CD14-positive monocyte (primary cell): ENCODE results near the gene CDC42EP3. TPM values are rescaled to one million over a fixed set of nuclear protein-coding genes. Genes with fewer than 3 reads are reported as not detected.

ENCODE experiments used
- DNase-seq, 3 donors: peaks; one replicate each; pipeline ENCODE4 v3.0.0-alpha.2; 2011 to 2022
- H2AFZ ChIP-seq: 2 replicates; pipeline ENCODE4 v1.6.0; 2012; ENCODE audit warnings: mild to moderate bottlenecking, low read depth, low read length, inconsistent platforms; ENCODE audit not compliant: insufficient read depth, poor library complexity, severe bottlenecking
- H3K27ac ChIP-seq, 2 donors: 1 replicate in 1 of 2; 2 replicates in 1 of 2; pipeline ENCODE4 v1.5.1; 2012 to 2013; ENCODE audit warnings: low read length in 2 of 2, control low read depth in 1 of 2, inconsistent platforms in 1 of 2, low read depth in 1 of 2, mild to moderate bottlenecking in 1 of 2
- H3K27me3 ChIP-seq, 2 donors: one replicate each; pipeline versions ENCODE4 v1.6.0 to v1.6.1; 2011 to 2013; ENCODE audit warnings: low read length in 2 of 2; ENCODE audit not compliant: control insufficient read depth in 2 of 2, insufficient read depth in 2 of 2
- H3K36me3 ChIP-seq, 2 donors: replicated peaks in 1 of 2; 1 replicate in 1 of 2; 2 replicates in 1 of 2; pipeline versions ENCODE4 v1.5.1 to v1.6.1; 2012 to 2013; ENCODE audit warnings: low read length in 2 of 2, control low read depth in 1 of 2, inconsistent platforms in 1 of 2, mild to moderate bottlenecking in 1 of 2; ENCODE audit not compliant: insufficient read depth in 2 of 2, control insufficient read depth in 1 of 2
- H3K4me1 ChIP-seq, 2 donors: 1 replicate in 1 of 2; 2 replicates in 1 of 2; pipeline versions ENCODE4 v1.5.1 to v1.6.1; 2012 to 2013; ENCODE audit warnings: low read length in 2 of 2, control low read depth in 1 of 2, inconsistent platforms in 1 of 2, mild to moderate bottlenecking in 1 of 2, moderate library complexity in 1 of 2; ENCODE audit not compliant: insufficient read depth in 2 of 2, control insufficient read depth in 1 of 2
- H3K4me2 ChIP-seq: replicated peaks from 2 replicates; pipeline ENCODE3; 2012; ENCODE audit warnings: low read length, moderate library complexity, mild to moderate bottlenecking; ENCODE audit not compliant: poor library complexity, severe bottlenecking; ENCODE audit errors: extremely low read depth
- H3K4me3 ChIP-seq, 3 experiments: fragments of 200-600 bp in 1 of 3; sonication (generic) in 1 of 3; replicated peaks in 1 of 3; 1 replicate in 2 of 3; 2 replicates in 1 of 3; pipeline ENCODE4 v1.5.1; 2011 to 2013; ENCODE audit warnings: low read length in 3 of 3, mild to moderate bottlenecking in 3 of 3, control low read depth in 2 of 3, low read depth in 2 of 3, inconsistent platforms in 1 of 3, moderate library complexity in 1 of 3
- H3K79me2 ChIP-seq: 2 replicates; pipeline ENCODE4 v1.6.0; 2012; ENCODE audit warnings: mild to moderate bottlenecking, control low read depth, inconsistent platforms, low read length, moderate library complexity; ENCODE audit not compliant: insufficient read depth
- H3K9ac ChIP-seq: 2 replicates; pipeline ENCODE4 v1.6.0; 2017; ENCODE audit warnings: low read length, mild to moderate bottlenecking; ENCODE audit not compliant: insufficient read depth, poor library complexity, severe bottlenecking
- H3K9me3 ChIP-seq, 2 donors: replicated peaks in 1 of 2; 1 replicate in 1 of 2; 2 replicates in 1 of 2; pipeline versions ENCODE4 v1.5.1 to v1.6.1; 2012 to 2013; ENCODE audit warnings: low read length in 2 of 2, control low read depth in 1 of 2; ENCODE audit not compliant: control insufficient read depth in 1 of 2, insufficient read depth in 1 of 2
- H4K20me1 ChIP-seq: 2 replicates; pipeline ENCODE4 v1.6.0; 2012; ENCODE audit warnings: mild to moderate bottlenecking, low read length, control low read depth, moderate library complexity; ENCODE audit not compliant: insufficient read depth
- H3K27ac Mint-ChIP-seq, 7 donors: one replicate each; pipeline ENCODE4 v1.8.0; 2020; ENCODE audit warnings: mild to moderate bottlenecking in 7 of 7, mixed read lengths in 7 of 7, moderate library complexity in 6 of 7, inconsistent platforms in 2 of 7
- H3K27me3 Mint-ChIP-seq, 3 donors: one replicate each; pipeline ENCODE4 v1.8.0; 2021 to 2022; ENCODE audit warnings: low read depth in 3 of 3, mild to moderate bottlenecking in 3 of 3, mixed read lengths in 3 of 3, moderate library complexity in 3 of 3, inconsistent platforms in 1 of 3
- H3K36me3 Mint-ChIP-seq, 2 donors: one replicate each; pipeline ENCODE4 v1.8.0; 2020; ENCODE audit warnings: mixed read lengths in 2 of 2, inconsistent platforms in 1 of 2, mild to moderate bottlenecking in 1 of 2
- H3K4me1 Mint-ChIP-seq: one replicate; pipeline ENCODE4 v1.8.0; 2020; ENCODE audit warnings: mild to moderate bottlenecking, mixed read lengths
- H3K4me3 Mint-ChIP-seq, 2 donors: one replicate each; pipeline ENCODE4 v1.8.0; 2020; ENCODE audit warnings: mild to moderate bottlenecking in 2 of 2, mixed read lengths in 2 of 2, moderate library complexity in 1 of 2
- H3K9me3 Mint-ChIP-seq, 7 donors: one replicate each; pipeline ENCODE4 v1.8.0; 2020 to 2022; ENCODE audit warnings: mixed read lengths in 7 of 7, mild to moderate bottlenecking in 6 of 7, moderate library complexity in 6 of 7, inconsistent platforms in 2 of 7
- WGBS: methylation state at CpG from one replicate; pipeline ENCODE4 v1.1.5; 2013; ENCODE audit warnings: missing lambda C conversion rate; ENCODE audit not compliant: insufficient coverage; 5-methylcytosine and 5-hydroxymethylcytosine counted together
- intact Hi-C, 2 donors: fragments of 100-400 bp; cut with micrococcal nuclease; formaldehyde crosslinking; loops; one replicate each; pipeline versions ENCODE4 v1.15.0 to v1.15.1; 2023
- polyA plus RNA-seq, 3 donors: library from polyadenylated mRNA; depleted of rRNA in 1 of 3; unstranded in 2 of 3; stranded (reverse) in 1 of 3; fragments of 300-500 nt in 2 of 3; fragments of >200 nt in 1 of 3; fragmentation: Illumina TruSeq in 2 of 3; gene quantifications; 1 replicate in 2 of 3; 2 replicates in 1 of 3; pipeline ENCODE4 v1.2.3, GENCODE V29; 2012 to 2021
- TF ChIP-seq, protein P1 (sequence below): fragments of 200-600 bp; IDR thresholded peaks from one replicate; pipeline ENCODE4 v1.8.0; 2022; ENCODE audit warnings: antibody characterized with exemption, mild to moderate bottlenecking

Gene CDC42EP3
- polyA plus RNA-seq, 3 donors: 179 to 272 (median 249) TPM

DNA sequence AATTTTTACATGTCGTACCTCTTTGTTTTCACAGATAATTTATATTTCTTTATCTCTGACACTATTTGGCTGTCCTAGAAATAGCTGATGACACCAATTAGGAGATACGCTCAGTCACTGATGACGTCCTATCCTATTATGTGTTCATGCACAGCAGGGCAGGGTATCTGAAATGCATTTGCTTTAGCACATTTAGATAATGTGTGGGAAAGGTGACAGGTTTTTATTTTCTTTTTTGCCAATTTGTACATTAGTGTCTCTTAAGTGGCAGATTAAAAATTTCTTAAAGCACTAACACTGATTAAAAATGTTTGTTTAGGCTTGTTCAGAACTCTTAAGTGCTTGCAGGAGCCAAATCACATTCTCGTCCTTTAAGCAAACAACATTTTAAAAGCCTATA lies 39.7 kb downstream of the CDC42EP3 start:
- peaks cover 40% of the 10 kb centered on the region for H3K4me1 Mint-ChIP-seq
- H4K20me1 ChIP-seq: no peaks in the 10 kb centered on the region
- peaks cover 33 to 43% of the 10 kb centered on the region in 2 donors for H3K4me1 ChIP-seq
- H3K36me3 Mint-ChIP-seq: peaks cover 8 to 10% of the 10 kb centered on the region in 2 donors
- H3K36me3 ChIP-seq: no peaks in the 10 kb centered on the region
- H3K79me2 ChIP-seq: peaks cover 6% of the 10 kb centered on the region
- no peak overlapping the region for H3K9ac ChIP-seq
- H3K4me2 ChIP-seq: no peak overlapping the region
- H3K4me3 ChIP-seq: no peak overlapping the region
- no peak overlapping the region for H3K27ac ChIP-seq
- peaks cover 0 to 2% (median 0%) of the 10 kb centered on the region in 7 donors for H3K9me3 Mint-ChIP-seq
- no CpG with 5 or more reads among the region's 4 CpGs for WGBS
- DNase-seq: no peak
- H2AFZ ChIP-seq: no peak overlapping the region
- H3K4me3 Mint-ChIP-seq: no peak overlapping the region
- TF ChIP-seq, protein P1, sequence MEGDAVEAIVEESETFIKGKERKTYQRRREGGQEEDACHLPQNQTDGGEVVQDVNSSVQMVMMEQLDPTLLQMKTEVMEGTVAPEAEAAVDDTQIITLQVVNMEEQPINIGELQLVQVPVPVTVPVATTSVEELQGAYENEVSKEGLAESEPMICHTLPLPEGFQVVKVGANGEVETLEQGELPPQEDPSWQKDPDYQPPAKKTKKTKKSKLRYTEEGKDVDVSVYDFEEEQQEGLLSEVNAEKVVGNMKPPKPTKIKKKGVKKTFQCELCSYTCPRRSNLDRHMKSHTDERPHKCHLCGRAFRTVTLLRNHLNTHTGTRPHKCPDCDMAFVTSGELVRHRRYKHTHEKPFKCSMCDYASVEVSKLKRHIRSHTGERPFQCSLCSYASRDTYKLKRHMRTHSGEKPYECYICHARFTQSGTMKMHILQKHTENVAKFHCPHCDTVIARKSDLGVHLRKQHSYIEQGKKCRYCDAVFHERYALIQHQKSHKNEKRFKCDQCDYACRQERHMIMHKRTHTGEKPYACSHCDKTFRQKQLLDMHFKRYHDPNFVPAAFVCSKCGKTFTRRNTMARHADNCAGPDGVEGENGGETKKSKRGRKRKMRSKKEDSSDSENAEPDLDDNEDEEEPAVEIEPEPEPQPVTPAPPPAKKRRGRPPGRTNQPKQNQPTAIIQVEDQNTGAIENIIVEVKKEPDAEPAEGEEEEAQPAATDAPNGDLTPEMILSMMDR: no peak
- no peak overlapping the region for H3K27ac Mint-ChIP-seq
- H3K27me3 Mint-ChIP-seq: peaks cover 0 to 5% (median 3%) of the 10 kb centered on the region in 3 donors
- intact Hi-C loops: loop anchor here in 1 of 2 donors (5.0 to 10.0 kb wide), 2 partner anchors 193 to 219 kb away; no protein-coding TSS in a partner anchor
- no peaks in the 10 kb centered on the region for H3K27me3 ChIP-seq
- no peaks in the 10 kb centered on the region for H3K9me3 ChIP-seq

DNA sequence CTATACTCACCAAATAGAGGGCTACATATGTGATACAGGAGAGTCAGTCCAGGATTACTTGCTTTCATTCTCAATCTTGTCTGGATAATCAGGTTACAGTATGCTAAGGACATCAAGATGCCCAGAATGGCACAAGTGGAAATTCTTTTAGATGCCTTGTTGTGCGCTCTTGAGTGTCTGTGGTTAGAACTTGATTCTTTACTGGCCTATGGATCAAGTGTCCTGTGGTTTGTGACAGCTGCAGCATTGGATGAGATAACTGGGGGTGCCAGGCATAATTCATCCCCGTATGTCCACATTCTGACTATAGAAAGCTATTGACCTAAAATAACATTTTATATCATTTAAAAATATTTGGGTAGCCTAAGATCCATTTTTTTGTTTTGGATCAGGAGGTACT lies 40.1 kb downstream of the CDC42EP3 start:
- Mint-ChIP-seq H3K27ac (peak overlapping the region in 2 of 7 donors; percentile 15 to 69), H3K9me3 (peaks cover 0 to 2% (median 0%) of the 10 kb centered on the region in 7 donors), H3K4me3 (no peak overlapping the region), H3K4me1 (peaks cover 40% of the 10 kb centered on the region), H3K27me3 (peaks cover 0 to 5% (median 3%) of the 10 kb centered on the region in 3 donors), H3K36me3 (peaks cover 8 to 10% of the 10 kb centered on the region in 2 donors)
- DNase-seq: no peak
- H3K27ac ChIP-seq: no peak overlapping the region
- H3K4me1 ChIP-seq: peaks cover 29 to 41% of the 10 kb centered on the region in 2 donors
- TF ChIP-seq, protein P1: no peak
- no peak overlapping the region for H3K4me3 ChIP-seq
- 83% methylated on average over 1 of the region's 2 CpGs for WGBS
- no peak overlapping the region for H3K9ac ChIP-seq
- intact Hi-C loops: loop anchor here in 1 of 2 donors (5.0 to 10.0 kb wide), 2 partner anchors 194 to 219 kb away; no protein-coding TSS in a partner anchor
- no peak overlapping the region for H3K4me2 ChIP-seq
- no peak overlapping the region for H2AFZ ChIP-seq
- no peaks in the 10 kb centered on the region for H4K20me1 ChIP-seq
- no peaks in the 10 kb centered on the region for H3K9me3 ChIP-seq
- H3K79me2 ChIP-seq: peaks cover 2% of the 10 kb centered on the region
- H3K36me3 ChIP-seq: no peaks in the 10 kb centered on the region
- H3K27me3 ChIP-seq: no peaks in the 10 kb centered on the region
